ENCODE data around the gene RGL3.
A peak's percentile ranks its signal among the peaks of the same experiment; 100 is the strongest.
"Not testable (repeated sequence)": the region's sequence is repeated elsewhere in the genome, so short reads cannot be mapped to it uniquely, and the experiment has no call there.

RGL3 gene, protein sequence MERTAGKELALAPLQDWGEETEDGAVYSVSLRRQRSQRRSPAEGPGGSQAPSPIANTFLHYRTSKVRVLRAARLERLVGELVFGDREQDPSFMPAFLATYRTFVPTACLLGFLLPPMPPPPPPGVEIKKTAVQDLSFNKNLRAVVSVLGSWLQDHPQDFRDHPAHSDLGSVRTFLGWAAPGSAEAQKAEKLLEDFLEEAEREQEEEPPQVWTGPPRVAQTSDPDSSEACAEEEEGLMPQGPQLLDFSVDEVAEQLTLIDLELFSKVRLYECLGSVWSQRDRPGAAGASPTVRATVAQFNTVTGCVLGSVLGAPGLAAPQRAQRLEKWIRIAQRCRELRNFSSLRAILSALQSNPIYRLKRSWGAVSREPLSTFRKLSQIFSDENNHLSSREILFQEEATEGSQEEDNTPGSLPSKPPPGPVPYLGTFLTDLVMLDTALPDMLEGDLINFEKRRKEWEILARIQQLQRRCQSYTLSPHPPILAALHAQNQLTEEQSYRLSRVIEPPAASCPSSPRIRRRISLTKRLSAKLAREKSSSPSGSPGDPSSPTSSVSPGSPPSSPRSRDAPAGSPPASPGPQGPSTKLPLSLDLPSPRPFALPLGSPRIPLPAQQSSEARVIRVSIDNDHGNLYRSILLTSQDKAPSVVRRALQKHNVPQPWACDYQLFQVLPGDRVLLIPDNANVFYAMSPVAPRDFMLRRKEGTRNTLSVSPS

DNA sequence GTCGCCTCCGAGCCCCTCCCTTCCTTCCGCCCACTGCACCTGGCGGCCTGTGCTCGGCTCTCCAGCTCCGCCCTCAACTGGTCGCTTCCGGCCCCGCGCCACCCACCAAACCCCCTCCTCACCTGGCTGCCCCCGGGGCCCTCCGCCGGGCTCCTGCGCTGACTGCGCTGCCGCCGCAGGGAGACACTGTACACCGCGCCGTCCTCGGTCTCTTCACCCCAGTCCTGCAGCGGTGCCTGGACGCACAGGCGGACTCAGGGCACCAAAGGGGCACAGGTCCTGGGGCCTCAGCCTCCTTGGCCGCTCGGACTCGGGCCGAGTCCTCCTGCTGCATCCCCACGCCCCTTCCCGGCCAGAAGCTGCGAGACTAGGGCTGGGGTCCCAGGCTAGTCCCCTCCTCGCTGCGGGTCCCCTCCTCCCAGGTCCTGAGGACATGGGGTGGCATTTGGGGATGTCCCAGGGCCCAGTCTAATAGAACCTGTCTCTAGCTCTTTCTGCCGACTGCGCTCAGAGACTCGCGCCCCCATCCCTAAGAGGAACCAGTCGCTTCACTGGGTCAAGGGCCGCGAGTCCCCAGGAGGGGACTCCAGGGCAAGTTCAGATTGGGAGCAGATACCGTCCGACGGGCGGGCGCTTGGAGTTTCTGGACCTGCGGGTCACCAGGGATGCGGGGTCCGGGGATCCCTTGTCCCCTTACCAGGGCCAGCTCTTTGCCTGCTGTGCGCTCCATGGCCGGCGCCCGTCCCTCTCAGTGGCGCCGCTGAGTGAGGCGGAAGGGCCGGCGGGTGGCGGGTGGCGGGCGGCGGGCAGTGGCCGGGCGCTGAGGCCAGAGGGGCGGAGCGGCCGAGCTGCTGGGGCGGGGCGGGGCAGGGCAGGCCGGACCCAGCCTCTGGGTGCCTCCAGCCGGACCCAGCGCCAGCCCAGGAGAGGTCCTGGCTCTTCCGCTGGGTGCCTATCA, at the start of gene RGL3:
Gene RGL3, minus strand, starts transcription at position 766 of the 958 bp plus-strand sequence. Its CDS starts 36 bp downstream, at position 730.
- DNase-seq (ENCODE audit: low read depth): no peak

GRCh38 chr19:11468266-11468845, 49.2 kb upstream of the RGL3 start:
- not testable (repeated sequence) for DNase-seq (ENCODE audit: low read depth)

DNA sequence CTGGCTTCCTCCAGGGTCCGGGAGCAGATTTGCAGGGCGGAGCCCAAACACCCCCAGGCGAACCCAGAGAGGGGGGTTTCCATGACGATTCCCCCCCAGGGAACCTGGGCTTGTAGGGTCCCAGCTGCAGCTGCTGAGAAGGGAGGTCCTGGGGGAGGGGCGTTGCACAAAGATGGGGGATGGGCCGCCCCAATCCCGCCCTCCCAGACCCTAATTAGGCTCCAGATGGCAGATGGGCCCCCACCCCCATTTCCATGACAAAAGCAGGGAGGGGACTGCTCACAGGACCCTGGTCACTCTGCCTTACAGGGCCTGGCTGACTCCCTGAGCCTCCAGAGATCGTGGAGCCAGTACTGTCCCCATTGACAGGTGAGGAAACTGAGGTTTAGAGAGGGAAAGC, 46.5 kb upstream of the RGL3 start:
- no peak for DNase-seq (ENCODE audit: low read depth)

DNA sequence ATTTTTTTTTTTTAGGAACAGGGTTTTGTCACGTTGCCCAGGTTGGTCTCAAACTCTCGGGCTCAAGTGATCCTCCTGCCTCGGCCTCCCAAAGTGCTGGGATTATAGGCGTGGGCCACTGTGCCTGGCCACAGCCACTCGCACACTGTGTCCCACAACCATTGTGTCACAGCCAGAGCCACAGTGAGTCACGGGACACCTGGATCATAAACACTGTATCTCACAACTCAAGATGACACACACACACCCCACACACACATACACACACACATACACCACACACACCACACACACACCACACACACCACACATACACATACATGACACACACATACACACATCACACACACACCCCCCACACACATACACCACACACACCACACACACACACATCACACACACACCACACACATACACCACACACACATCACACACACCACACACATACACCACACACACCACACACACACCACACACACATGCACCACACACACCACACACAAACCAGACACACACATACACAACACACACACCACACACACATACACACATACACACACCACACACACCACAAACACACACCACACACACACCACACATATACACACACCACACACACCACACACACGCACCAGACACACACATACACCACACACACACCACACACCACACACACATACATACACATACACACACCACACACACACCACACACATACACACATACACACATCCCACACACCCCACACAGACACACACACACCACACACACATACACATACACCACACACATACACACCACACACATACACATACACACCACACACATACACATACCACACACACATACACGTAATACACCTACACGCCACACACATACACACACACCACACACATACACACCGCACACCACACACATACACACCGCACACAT, 45.5 kb upstream of the RGL3 start:
- peak; percentile 6 for DNase-seq (ENCODE audit: low read depth)

DNA sequence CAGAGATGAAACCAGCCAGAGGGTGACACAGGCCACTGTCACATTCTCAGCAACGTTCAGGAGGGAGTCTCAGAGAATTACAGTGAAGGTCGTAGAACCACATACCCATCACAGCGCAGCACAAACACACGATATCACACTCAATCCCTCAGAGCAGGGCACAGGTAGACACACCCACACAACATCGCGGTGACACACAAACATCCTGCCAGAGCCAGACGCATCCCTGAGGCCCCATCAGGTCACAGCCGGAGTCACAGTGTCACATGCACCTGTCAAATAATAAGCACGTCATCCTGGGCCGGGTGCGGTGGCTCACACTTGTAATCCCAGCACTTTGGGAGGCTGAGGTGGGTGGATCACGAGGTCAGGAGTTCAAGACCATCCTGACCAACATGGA, 44.3 kb upstream of the RGL3 start:
- no peak for DNase-seq (ENCODE audit: low read depth)

DNA sequence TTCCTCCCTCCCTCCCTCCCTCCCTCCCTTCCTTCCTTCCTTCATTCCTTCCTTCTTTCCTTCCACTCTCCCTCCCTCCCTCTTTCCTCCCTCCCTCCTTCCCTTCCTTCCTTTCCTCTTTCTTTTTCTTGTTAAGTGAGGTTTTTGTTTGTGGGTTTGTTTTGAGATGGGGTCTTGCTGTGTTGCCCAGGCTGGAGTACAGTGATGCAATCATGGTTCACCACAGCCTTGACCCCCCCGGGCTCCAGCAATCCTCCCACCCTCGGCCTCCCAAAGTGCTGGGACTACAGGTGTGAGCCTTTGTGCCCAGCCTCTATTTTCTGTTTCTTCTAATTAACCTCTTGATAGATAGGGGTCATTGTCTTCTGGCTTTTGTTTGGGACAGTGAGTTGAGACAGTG, 42.3 kb upstream of the RGL3 start:
- DNase-seq (ENCODE audit: low read depth): no peak

DNA sequence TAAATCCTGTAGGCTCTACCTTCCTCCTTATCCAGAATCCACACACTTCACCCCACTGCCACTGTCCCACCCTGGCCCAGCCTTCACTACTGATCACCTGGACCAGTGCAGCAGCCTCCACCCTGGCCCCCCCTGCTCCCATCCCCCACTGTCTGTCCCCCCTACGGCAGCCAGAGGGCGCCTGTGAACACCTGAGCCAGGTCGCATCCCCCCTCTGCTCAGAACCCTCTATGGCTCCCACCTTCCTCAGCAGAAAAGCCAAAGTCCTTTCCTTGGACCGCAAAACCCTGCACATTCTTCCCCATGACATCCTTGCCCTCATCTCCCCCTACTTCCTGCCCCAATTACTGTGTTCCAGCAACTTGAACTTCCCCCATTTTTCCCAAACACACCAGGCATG, 41.1 kb upstream of the RGL3 start:
- no peak for DNase-seq (ENCODE audit: low read depth)

- not testable (repeated sequence) for DNase-seq (ENCODE audit: low read depth)
These were observed 39.8 kb upstream of the RGL3 start for GRCh38 chr19:11458912-11459311.

GRCh38 chr19:11458236-11458900, 39.3 kb upstream of the RGL3 start:
- DNase-seq (ENCODE audit: low read depth): no peak

- DNase-seq (ENCODE audit: low read depth): no peak
These were observed 38.7 kb upstream of the RGL3 start for GRCh38 chr19:11457831-11458230.

- DNase-seq (ENCODE audit: low read depth): no peak
These were observed 38.0 kb upstream of the RGL3 start for GRCh38 chr19:11457115-11457514.

- DNase-seq (ENCODE audit: low read depth): no peak
These were observed 37.5 kb upstream of the RGL3 start for GRCh38 chr19:11456659-11457058.

DNA sequence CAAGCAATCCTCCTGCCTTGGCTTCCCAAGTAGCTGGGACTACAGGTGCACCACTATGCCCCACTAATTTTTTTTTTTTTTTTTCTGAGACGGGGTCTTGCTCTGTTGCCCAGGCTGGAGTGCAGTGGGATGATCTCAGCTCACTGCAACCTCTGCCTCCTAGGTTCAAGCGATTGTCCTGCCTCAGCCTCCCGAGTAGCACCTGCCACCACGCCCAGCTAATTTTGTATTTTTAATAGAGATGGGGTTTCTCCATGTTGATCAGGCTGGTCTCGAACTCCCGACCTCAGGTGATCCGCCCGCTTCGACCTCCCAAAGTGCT, 36.1 kb upstream of the RGL3 start:
- DNase-seq (ENCODE audit: low read depth): not testable (repeated sequence)

DNA sequence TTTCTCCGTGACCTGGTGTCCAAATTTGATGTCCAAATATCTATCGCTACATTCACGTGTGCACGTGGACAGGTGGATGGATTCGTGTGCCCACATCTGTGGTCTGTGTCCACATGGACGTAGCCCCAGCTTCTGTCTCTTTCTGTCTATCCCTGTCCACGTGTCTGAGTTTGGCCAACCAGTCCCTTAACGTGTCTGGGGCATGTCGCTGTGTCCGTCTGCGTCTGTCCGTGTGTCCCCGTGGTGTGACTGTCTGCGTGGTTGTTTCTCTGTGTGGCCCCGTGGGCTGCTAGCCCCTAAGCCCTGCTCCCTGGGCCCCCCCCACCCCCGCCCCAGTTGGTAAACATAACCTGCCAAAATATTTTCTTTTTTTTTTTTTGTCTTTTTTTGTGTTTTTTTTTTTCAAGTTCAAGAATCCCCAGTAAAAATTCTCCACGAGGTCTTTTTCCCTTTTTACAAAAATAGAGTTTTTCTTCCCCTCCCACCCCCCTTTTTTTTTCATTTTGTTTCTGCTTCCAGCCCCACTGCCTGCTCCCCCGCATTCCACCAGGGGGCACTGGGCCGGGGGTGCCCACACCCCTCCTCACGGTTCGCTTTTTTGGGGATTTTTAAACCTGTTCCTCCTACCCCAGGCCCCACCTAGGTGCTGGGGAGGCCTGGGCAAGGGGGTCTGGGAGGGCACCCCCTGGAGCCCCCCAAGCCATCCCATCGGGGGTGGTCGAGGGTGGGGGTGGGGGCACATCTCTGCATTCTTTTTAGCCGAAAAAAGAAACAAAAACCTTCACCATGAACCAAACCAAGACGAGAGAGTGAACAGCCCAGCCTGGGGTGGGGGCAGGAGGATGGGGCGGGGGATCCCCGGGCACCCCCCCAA, 34.6 kb upstream of the RGL3 start:
- no peak for DNase-seq (ENCODE audit: low read depth)

DNA sequence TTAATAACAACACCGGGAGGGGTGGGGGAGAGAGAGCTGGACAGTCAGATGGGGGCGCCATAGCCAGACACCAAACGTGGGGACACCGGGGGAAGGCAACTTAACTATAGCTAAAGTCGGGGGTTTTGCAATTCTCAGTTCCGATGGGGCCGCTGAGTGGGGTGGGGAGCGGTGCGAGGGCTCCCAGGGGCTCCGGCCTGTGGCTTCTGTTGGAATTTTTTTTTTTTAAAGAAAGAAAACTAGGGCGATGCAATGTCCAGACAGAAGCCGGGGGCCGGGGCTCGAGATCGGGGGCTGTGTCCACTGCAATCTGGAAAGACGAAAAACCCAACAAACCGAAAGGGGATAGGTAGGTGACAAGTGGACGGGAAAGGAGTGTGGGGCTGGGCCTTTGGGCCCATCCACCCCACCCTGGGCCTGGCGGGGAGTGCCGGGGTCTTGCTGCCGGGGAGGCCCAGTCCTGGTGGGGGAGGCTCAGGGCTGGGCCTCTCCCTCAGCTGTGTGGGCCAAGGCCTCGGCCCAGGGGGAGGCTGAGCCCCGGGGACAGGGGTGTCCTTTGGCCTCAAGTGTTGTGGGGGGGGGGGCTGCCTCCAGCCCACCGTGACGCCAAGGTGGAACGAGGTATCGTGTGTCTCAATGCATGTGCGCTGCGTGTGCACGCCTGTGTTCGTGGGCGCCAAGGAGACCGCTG, 33.7 kb upstream of the RGL3 start:
- DNase-seq (ENCODE audit: low read depth): no peak

DNA sequence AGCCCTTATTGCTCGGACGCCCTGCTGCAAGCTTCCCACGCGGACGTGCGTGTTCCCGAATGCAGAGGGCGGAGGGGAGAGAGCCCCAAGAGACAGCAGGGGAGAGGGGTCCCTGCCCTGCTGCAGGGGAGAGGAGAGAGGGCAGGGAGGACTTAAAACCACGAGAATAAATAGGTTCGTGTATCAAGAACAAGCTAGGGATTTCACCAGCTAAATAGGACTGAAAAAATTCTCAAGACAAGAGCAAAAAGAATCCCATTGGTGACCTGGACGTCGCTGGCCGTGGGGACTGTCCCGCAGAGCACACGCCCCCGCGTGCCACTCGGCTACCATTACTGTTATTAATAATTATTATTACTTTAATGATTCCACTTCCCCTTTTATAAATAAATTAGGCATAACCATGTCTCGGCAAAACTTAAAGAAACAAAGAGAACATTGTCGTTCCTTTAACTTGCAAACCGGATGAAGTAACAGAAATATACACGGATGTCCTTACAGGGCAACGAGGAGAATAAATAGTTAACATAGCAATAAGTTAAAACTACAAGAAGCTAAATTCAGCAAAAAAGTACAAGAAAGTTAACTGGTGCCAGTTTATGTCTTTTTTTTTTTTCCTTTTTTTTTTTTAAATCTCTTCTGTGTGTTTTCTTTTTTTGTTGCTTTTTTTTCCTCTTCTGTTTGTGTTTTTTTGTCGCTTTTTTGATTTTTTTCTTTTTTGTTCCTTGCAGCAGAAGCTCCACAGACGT, 32.9 kb upstream of the RGL3 start:
- DNase-seq (ENCODE audit: low read depth): no peak

DNA sequence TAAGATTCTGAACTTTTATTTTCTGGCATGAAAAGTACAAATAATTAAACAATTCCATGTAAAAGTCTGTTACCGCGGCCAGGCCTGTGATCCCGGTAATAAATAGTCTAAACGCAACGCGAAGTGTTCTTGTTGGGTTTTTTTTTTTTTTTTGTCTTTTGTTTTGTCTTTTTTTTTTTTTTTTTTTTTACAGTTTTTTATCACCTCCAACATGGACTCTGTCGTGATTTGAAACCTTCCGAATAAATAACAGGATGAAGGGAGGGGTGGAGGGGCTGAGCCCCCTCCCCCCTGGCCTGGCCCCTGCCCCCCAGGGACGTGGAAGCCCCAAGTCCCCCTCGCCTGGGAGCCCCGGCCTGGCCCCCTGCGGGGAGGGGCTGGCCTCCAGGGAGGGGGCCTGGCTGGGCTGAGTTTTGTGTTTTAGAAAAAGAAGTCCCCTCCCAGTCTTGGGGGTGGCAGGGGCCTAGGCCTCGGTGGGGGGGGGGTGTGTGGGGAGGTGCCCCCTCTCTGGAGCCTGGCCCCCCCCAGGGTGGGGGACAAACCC, 32.3 kb upstream of the RGL3 start:
- no peak for DNase-seq (ENCODE audit: low read depth)

All from HS-5 (cell line).